Heart right ventricle (tissue), 16 donors: ENCODE data around the gene ALPK3. TPM values are rescaled to one million over a fixed set of nuclear protein-coding genes. Genes with fewer than 3 reads are reported as not detected.

Experiments
- ATAC-seq, 8 donors: fragments of 200-7000 bp; cut with Tn5 transposase; one replicate each; pipeline ENCODE4 v1.9.1; 2020; ENCODE audit warnings: mild to moderate bottlenecking in 8 of 8, moderate library complexity in 8 of 8, moderate number of reproducible peaks in 1 of 8
- DNase-seq, 2 donors: peaks; one replicate each; pipeline ENCODE4 v3.0.0-alpha.2; 2020
- H3K27ac ChIP-seq, 10 donors: fragments of 200-600 bp; sonication (generic) in 2 of 10; one replicate each; pipeline versions ENCODE4 v1.5.0 to v1.8.0; 2020 to 2022; ENCODE audit warnings: mild to moderate bottlenecking in 3 of 10
- H3K27me3 ChIP-seq, 7 donors: fragments of 200-600 bp; one replicate each; pipeline ENCODE4 v1.8.0; 2021 to 2022; ENCODE audit warnings: mild to moderate bottlenecking in 2 of 7
- H3K36me3 ChIP-seq, 9 donors: fragments of 200-600 bp; sonication (generic) in 1 of 9; one replicate each; pipeline versions ENCODE4 v1.5.0 to v1.8.0; 2020 to 2022; ENCODE audit warnings: mild to moderate bottlenecking in 2 of 9
- H3K4me1 ChIP-seq, 9 donors: fragments of 200-600 bp; sonication (generic) in 1 of 9; one replicate each; pipeline versions ENCODE4 v1.5.0 to v1.8.0; 2020 to 2022; ENCODE audit warnings: mild to moderate bottlenecking in 4 of 9
- H3K4me3 ChIP-seq, 10 donors: fragments of 200-600 bp; sonication (generic) in 2 of 10; one replicate each; pipeline versions ENCODE4 v1.5.0 to v1.8.0; 2020 to 2022; ENCODE audit warnings: mild to moderate bottlenecking in 7 of 10, moderate library complexity in 2 of 10
- H3K9me3 ChIP-seq, 11 donors: fragments of 200-600 bp in 10 of 11; sonication (generic) in 2 of 11; one replicate each; pipeline versions ENCODE4 v1.5.0 to v1.8.0; 2013 to 2022; ENCODE audit warnings: mild to moderate bottlenecking in 2 of 11, control low read depth in 1 of 11, moderate library complexity in 1 of 11
- WGBS, 2 donors: extraction: QIAGEN DNeasy Blood & Tissue Kit; methylation state at CpG; one replicate each; pipeline ENCODE4 v1.1.7; 2013; ENCODE audit warnings: inconsistent platforms in 1 of 2; 5-methylcytosine and 5-hydroxymethylcytosine counted together
- intact Hi-C, 10 donors: fragments of 100-400 bp; cut with DNase I; formaldehyde crosslinking; loops; one replicate each; pipeline versions ENCODE4 v1.11.1 to v1.14.2; 2022
- polyA plus RNA-seq, 2 donors: library from polyadenylated mRNA; stranded (reverse); fragments of 200-250 nt; gene quantifications; one replicate each; pipeline ENCODE4 v1.2.3, GENCODE V29; 2013
- total RNA-seq, 10 donors: library from RNA; stranded (reverse); fragmentation: NEBNext Ultra II Directional in 3 of 10; extraction: Animal tissue kit (Norgen Biotek cat#: 25700) in 3 of 10; gene quantifications; one replicate each; pipeline versions ENCODE4 v1.2.1 to v1.2.4, GENCODE V29; 2021 to 2023
- TF ChIP-seq, protein P1 (sequence below), 9 donors: fragments of 200-600 bp; sonication (generic) in 2 of 9; IDR thresholded peaks; one replicate each; pipeline versions ENCODE4 v1.5.0 to v1.8.0; 2021 to 2022; ENCODE audit warnings: antibody characterized with exemption in 9 of 9, mild to moderate bottlenecking in 5 of 9, moderate library complexity in 1 of 9
- donor health status: Arrhythmogenic right ventricular cardiomyopathy.
- donor health status: ischemic (EF 13 %, LVEDD 7.1; RV severe dilation, severe dysfunction).
- donor health status: healthy with polysubstance abuse.
- donor health status: DM: no; HTN: yes; CAD: no.
- donor health status: DM: no; HTN: no; CAD: no.
- donor health status: ischemic (EF 25% LVEDD 6.9; RV normal size, moderate dysfunction).
- donor health status: ischemic (EF 25% LVEDD 5.7; RV mildly dilated, moderate dysfunction).
- donor health status: healthy.
- donor health status: DM: yes; HTN: yes; CAD: no.
- donor health status: Ischemic cardiomyopathy.
- donor health status: ischemic (EF 35%, LVEDD 5.7; RV mildly dilated, moderate dysfunction).
- donor health status: nonischemic (EF 11% LVEDD 7.7; RV severe dilation, severe dysfunction).
- donor health status: DM: yes; HTN: yes; CAD: no.
- donor health status: PGD.
- donor health status: ischemic (EF 29% LVEDD 5.4; RV normal size, mild dysfunction).
- donor health status: nonischemic (EF 23%, LVEDD 6.1; RV moderate dilation, normal function).

ALPK3 gene
- total and polyA plus RNA-seq, 12 donors = 35.1 to 268 (median 162) TPM

DNA sequence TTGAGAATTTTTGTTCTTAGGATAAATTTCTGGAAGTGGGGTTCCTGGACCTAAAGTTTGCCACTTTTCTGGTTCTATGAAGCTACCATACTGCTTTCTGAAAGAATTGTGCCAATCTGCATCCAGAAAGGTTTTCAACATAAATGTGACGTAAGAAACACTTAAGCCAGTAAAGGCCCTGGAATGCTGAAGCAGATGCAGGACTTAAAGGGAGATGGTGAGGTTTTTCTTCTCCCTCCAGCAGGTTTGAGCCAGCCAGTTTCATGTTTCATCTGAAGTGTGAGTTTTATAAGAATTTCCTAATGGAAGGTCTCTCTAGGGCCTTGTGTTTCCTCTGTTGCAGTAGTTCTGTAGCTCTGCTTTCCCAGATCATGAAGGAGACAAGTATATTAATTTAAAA is 35.7 kb upstream of the ALPK3 start:
- intact Hi-C loops = no loop called here
- 75 to 95% methylated on average over 1 of the region's 1 CpG for WGBS, 2 donors
- Histone ChIP-seq H3K27ac (no peak overlapping the region), H3K27me3 (no peaks in the 10 kb centered on the region), H3K4me1 (peaks cover 2 to 52% (median 24%) of the 10 kb centered on the region in 9 donors), H3K9me3 (no peaks in the 10 kb centered on the region), H3K4me3 (no peak overlapping the region), H3K36me3 (peaks cover 0 to 79% (median 39%) of the 10 kb centered on the region in 9 donors)
- DNase-seq (no peak), ATAC-seq (no peak)
- TF ChIP-seq, protein P1, sequence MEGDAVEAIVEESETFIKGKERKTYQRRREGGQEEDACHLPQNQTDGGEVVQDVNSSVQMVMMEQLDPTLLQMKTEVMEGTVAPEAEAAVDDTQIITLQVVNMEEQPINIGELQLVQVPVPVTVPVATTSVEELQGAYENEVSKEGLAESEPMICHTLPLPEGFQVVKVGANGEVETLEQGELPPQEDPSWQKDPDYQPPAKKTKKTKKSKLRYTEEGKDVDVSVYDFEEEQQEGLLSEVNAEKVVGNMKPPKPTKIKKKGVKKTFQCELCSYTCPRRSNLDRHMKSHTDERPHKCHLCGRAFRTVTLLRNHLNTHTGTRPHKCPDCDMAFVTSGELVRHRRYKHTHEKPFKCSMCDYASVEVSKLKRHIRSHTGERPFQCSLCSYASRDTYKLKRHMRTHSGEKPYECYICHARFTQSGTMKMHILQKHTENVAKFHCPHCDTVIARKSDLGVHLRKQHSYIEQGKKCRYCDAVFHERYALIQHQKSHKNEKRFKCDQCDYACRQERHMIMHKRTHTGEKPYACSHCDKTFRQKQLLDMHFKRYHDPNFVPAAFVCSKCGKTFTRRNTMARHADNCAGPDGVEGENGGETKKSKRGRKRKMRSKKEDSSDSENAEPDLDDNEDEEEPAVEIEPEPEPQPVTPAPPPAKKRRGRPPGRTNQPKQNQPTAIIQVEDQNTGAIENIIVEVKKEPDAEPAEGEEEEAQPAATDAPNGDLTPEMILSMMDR (IDR thresholded peaks at IDR 0.05) = no peak

DNA sequence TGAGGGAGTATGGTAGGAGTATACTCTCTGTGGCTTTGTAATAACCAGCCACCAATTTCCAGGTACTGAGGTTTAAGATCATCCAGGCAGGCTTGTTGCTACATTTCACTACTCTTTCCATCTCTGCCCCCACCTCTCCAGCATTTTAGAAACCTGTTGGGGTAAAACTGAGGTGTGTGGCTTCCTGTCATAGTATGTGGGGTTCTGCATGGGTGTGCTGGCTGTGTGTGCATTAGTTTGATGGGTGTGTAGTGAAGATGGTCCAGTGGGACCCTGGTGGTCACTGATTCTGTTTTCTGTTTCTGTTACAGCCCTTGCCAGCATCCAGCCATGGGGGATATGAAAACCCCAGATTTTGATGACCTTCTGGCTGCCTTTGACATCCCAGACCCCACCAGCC is 34.8 kb upstream of the ALPK3 start:
- intact Hi-C loops = no loop called here
- TF ChIP-seq, protein P1 (IDR thresholded peaks at IDR 0.05) = no peak
- ATAC-seq (no peak), DNase-seq (no peak)
- Histone ChIP-seq H3K9me3 (no peaks in the 10 kb centered on the region), H3K4me3 (no peak overlapping the region), H3K36me3 (peaks cover 0 to 80% (median 39%) of the 10 kb centered on the region in 9 donors), H3K27me3 (no peaks in the 10 kb centered on the region), H3K27ac (no peak overlapping the region), H3K4me1 (peaks cover 4 to 50% (median 30%) of the 10 kb centered on the region in 9 donors)

DNA sequence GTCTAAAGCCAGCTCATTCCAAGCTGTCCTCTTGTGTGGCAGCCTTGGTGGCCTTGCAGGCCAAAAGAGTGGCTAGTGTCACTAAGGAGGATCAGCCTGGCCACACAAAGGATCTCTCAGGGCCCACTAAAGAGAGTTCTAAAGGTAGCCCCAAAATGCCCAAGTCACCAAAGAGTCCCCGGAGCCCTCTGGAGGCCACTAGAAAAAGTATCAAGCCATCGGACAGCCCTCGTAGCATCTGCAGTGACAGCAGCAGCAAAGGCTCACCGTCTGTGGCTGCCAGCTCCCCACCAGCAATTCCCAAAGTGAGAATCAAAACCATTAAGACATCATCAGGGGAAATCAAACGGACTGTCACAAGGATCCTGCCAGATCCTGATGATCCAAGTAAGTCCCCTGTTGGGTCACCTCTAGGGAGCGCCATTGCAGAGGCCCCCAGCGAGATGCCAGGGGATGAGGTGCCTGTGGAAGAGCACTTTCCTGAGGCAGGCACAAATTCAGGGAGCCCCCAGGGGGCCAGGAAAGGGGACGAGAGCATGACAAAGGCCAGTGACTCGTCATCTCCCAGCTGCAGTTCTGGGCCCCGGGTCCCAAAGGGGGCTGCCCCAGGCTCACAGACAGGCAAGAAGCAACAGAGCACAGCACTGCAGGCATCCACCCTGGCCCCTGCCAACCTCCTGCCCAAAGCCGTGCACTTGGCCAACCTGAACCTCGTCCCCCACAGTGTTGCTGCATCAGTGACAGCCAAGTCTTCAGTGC is 33.5 kb upstream of the ALPK3 start:
- Histone ChIP-seq H3K27me3 (no peaks in the 10 kb centered on the region), H3K9me3 (no peaks in the 10 kb centered on the region), H3K4me3 (no peak overlapping the region), H3K4me1 (peaks cover 10 to 57% (median 44%) of the 10 kb centered on the region in 9 donors), H3K36me3 (peaks cover 0 to 73% (median 33%) of the 10 kb centered on the region in 9 donors), H3K27ac (peak overlapping the region in 1 of 10 donors; percentile 21)
- ATAC-seq (no peak), DNase-seq (no peak)
- intact Hi-C loops = no loop called here
- 75 to 82% methylated on average over 12 of the region's 12 CpGs for WGBS, 2 donors
- TF ChIP-seq, protein P1 (IDR thresholded peaks at IDR 0.05) = no peak

DNA sequence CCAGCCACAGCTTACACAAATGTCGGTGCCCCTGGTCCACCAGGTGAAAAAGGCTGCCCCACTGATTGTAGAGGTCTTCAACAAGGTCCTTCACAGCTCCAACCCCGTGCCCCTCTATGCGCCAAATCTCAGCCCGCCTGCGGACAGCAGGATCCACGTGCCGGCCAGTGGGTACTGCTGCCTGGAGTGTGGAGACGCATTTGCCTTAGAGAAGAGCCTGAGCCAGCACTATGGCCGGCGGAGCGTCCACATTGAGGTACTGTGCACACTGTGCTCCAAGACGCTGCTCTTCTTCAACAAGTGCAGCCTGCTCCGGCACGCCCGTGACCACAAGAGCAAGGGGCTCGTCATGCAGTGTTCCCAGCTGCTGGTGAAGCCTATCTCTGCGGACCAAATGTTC is 32.9 kb upstream of the ALPK3 start:
- Histone ChIP-seq H3K4me1 (peaks cover 10 to 60% (median 42%) of the 10 kb centered on the region in 9 donors), H3K9me3 (no peaks in the 10 kb centered on the region), H3K27me3 (no peaks in the 10 kb centered on the region), H3K4me3 (no peak overlapping the region), H3K27ac (peak overlapping the region in 1 of 10 donors; percentile 58), H3K36me3 (peaks cover 0 to 73% (median 33%) of the 10 kb centered on the region in 9 donors)
- TF ChIP-seq, protein P1 (IDR thresholded peaks at IDR 0.05) = no peak
- 96% methylated on average over 17 of the region's 17 CpGs for WGBS, 2 donors
- intact Hi-C loops = no loop called here
- DNase-seq (no peak), ATAC-seq (peak in 1 of 8 donors; percentile 27)
